Heart left ventricle (tissue), 16 donors: Measurements from ENCODE around the gene TCF20. TPM values are rescaled to one million over a fixed set of nuclear protein-coding genes. Genes with fewer than 3 reads are reported as not detected.

Experiments
- ATAC-seq, 4 donors: fragments of 200-7000 bp; cut with Tn5 transposase; one replicate each; pipeline ENCODE4 v1.9.1; 2020 to 2022; ENCODE audit warnings: moderate library complexity in 4 of 4, mild to moderate bottlenecking in 3 of 4, moderate number of reproducible peaks in 1 of 4
- DNase-seq, 5 donors: peaks; one replicate each; pipeline ENCODE4 v3.0.0-alpha.2; 2020
- H3K27ac ChIP-seq, 12 donors: fragments of 200-600 bp; sonication (generic) in 4 of 12; one replicate each; pipeline versions ENCODE4 v1.5.0 to v1.8.0; 2016 to 2022; ENCODE audit warnings: mild to moderate bottlenecking in 2 of 12
- H3K27me3 ChIP-seq, 9 donors: fragments of 200-600 bp; sonication (generic) in 2 of 9; one replicate each; pipeline versions ENCODE4 v1.5.1 to v1.8.0; 2016 to 2022; ENCODE audit warnings: mild to moderate bottlenecking in 3 of 9
- H3K36me3 ChIP-seq, 9 donors: fragments of 200-600 bp; sonication (generic) in 2 of 9; one replicate each; pipeline versions ENCODE4 v1.5.0 to v1.8.0; 2018 to 2022; ENCODE audit warnings: mild to moderate bottlenecking in 2 of 9
- H3K4me1 ChIP-seq, 12 donors: fragments of 200-600 bp; sonication (generic) in 4 of 12; one replicate each; pipeline versions ENCODE4 v1.5.0 to v1.8.0; 2016 to 2022; ENCODE audit warnings: mild to moderate bottlenecking in 3 of 12
- H3K4me3 ChIP-seq, 12 donors: fragments of 200-600 bp; sonication (generic) in 4 of 12; one replicate each; pipeline versions ENCODE4 v1.5.0 to v1.8.0; 2017 to 2022; ENCODE audit warnings: mild to moderate bottlenecking in 9 of 12, moderate library complexity in 4 of 12
- H3K9me3 ChIP-seq, 12 donors: fragments of 200-600 bp; sonication (generic) in 4 of 12; one replicate each; pipeline versions ENCODE4 v1.5.0 to v1.8.0; 2016 to 2022; ENCODE audit warnings: mild to moderate bottlenecking in 1 of 12
- CTCF ChIP-seq, 12 donors: fragments of 200-600 bp; sonication (generic) in 4 of 12; IDR thresholded peaks; one replicate each; pipeline versions ENCODE4 v1.5.0 to v1.8.0; 2018 to 2022; ENCODE audit warnings: antibody characterized with exemption in 12 of 12, mild to moderate bottlenecking in 5 of 12
- POLR2A ChIP-seq, 2 donors: fragments of 450-650 bp; IDR thresholded peaks; one replicate each; pipeline ENCODE4 v1.6.1; 2017; ENCODE audit warnings: antibody characterized with exemption in 2 of 2, mild to moderate bottlenecking in 2 of 2, moderate library complexity in 2 of 2
- WGBS, 4 donors: extraction: QIAGEN DNeasy Blood & Tissue Kit in 2 of 4; methylation state at CpG; one replicate each; pipeline versions ENCODE4 v1.1.5 to v1.1.7; 2013 to 2018; 5-methylcytosine and 5-hydroxymethylcytosine counted together
- intact Hi-C, 10 donors: fragments of 100-400 bp; cut with DNase I; formaldehyde crosslinking; loops; one replicate each; pipeline versions ENCODE4 v1.11.1 to v1.14.2; 2022
- polyA plus RNA-seq, 2 donors: library from polyadenylated mRNA; stranded (reverse); fragments of 200-250 nt; gene quantifications; one replicate each; pipeline ENCODE4 v1.2.3, GENCODE V29; 2013
- total RNA-seq, 9 donors: library from RNA; depleted of rRNA in 2 of 9; stranded (reverse); fragments of >200 nt in 2 of 9; fragmentation: NEBNext Ultra II Directional in 3 of 9; extraction: Animal tissue kit (Norgen Biotek cat#: 25700) in 3 of 9; gene quantifications; one replicate each; pipeline versions ENCODE4 v1.1.0 to v1.2.4, GENCODE V29; 2016 to 2023
- donor health status: ischemic (EF 13 %, LVEDD 7.1; RV severe dilation, severe dysfunction).
- donor health status: healthy with polysubstance abuse.
- donor health status: DM: no; HTN: yes; CAD: no.
- donor health status: DM: no; HTN: no; CAD: no.
- donor health status: ischemic (EF 25% LVEDD 6.9; RV normal size, moderate dysfunction).
- donor health status: ischemic (EF 25% LVEDD 5.7; RV mildly dilated, moderate dysfunction).
- donor health status: healthy.
- donor health status: DM: yes; HTN: yes; CAD: no.
- donor health status: ischemic (EF 35%, LVEDD 5.7; RV mildly dilated, moderate dysfunction).
- donor health status: nonischemic (EF 11% LVEDD 7.7; RV severe dilation, severe dysfunction).
- donor health status: DM: yes; HTN: yes; CAD: no.
- donor health status: PGD.
- donor health status: ischemic (EF 29% LVEDD 5.4; RV normal size, mild dysfunction).
- donor health status: nonischemic (EF 23%, LVEDD 6.1; RV moderate dilation, normal function).

Gene TCF20
- total and polyA plus RNA-seq, 11 donors = 5.2 to 25.7 (median 15.7) TPM

- WGBS, 4 donors = 89 to 95% (median 92%) methylated on average over 2 of the region's 2 CpGs
- Histone ChIP-seq H3K4me3 (no peak overlapping the region), H3K27ac (no peak overlapping the region), H3K4me1 (peaks cover 0 to 23% (median 3%) of the 10 kb centered on the region in 12 donors), H3K9me3 (no peaks in the 10 kb centered on the region), H3K36me3 (no peaks in the 10 kb centered on the region), H3K27me3 (no peaks in the 10 kb centered on the region)
- intact Hi-C loops = no loop called here
- no peak for DNase-seq
- ATAC-seq = no peak
- no peak for TF ChIP-seq CTCF (IDR thresholded peaks at IDR 0.05)
- TF ChIP-seq POLR2A (IDR thresholded peaks at IDR 0.05) = no peak
Observed at GRCh38 chr22:42257386-42257785, 13.1 kb downstream of the TCF20 start.

GRCh38 chr22:42256930-42257329 is 13.5 kb downstream of the TCF20 start:
- no peak overlapping the region for H3K4me3 ChIP-seq
- DNase-seq (no peak), ATAC-seq (no peak)
- no peaks in the 10 kb centered on the region for H3K27me3 ChIP-seq
- H3K4me1 ChIP-seq = peaks cover 0 to 23% (median 3%) of the 10 kb centered on the region in 12 donors
- WGBS, 4 donors = 76 to 88% (median 85%) methylated on average over 5 of the region's 5 CpGs
- intact Hi-C loops = no loop called here
- no peaks in the 10 kb centered on the region for H3K36me3 ChIP-seq
- no peaks in the 10 kb centered on the region for H3K9me3 ChIP-seq
- TF ChIP-seq POLR2A (IDR thresholded peaks at IDR 0.05) = no peak
- TF ChIP-seq CTCF (IDR thresholded peaks at IDR 0.05) = no peak
- H3K27ac ChIP-seq = no peak overlapping the region

- Histone ChIP-seq H3K9me3 (no peaks in the 10 kb centered on the region), H3K27ac (no peak overlapping the region), H3K4me1 (peaks cover 0 to 23% (median 3%) of the 10 kb centered on the region in 12 donors), H3K36me3 (no peaks in the 10 kb centered on the region), H3K27me3 (no peaks in the 10 kb centered on the region), H3K4me3 (no peak overlapping the region)
- no peak for DNase-seq
- intact Hi-C loops = no loop called here
- WGBS, 4 donors = 76 to 82% (median 79%) methylated on average over 2 of the region's 2 CpGs
- ATAC-seq = no peak
- TF ChIP-seq POLR2A (IDR thresholded peaks at IDR 0.05) (no peak), CTCF (IDR thresholded peaks at IDR 0.05) (no peak)
Observed at GRCh38 chr22:42256220-42256619, 14.2 kb downstream of the TCF20 start.

- Histone ChIP-seq H3K4me1 (peaks cover 0 to 6% (median 0%) of the 10 kb centered on the region in 12 donors), H3K4me3 (no peak overlapping the region), H3K36me3 (no peaks in the 10 kb centered on the region), H3K9me3 (no peaks in the 10 kb centered on the region), H3K27me3 (no peaks in the 10 kb centered on the region), H3K27ac (no peak overlapping the region)
- WGBS, 4 donors = 89 to 96% (median 92%) methylated on average over 4 of the region's 4 CpGs
- intact Hi-C loops = no loop called here
- ATAC-seq (no peak), DNase-seq (no peak)
- no peak for TF ChIP-seq POLR2A (IDR thresholded peaks at IDR 0.05)
- TF ChIP-seq CTCF (IDR thresholded peaks at IDR 0.05) = no peak
Observed at GRCh38 chr22:42249831-42250230, 20.6 kb downstream of the TCF20 start.
